AG09309 (cell line): ENCODE results near the gene PTX4.

Source experiments
- DNase-seq: peaks from one replicate; pipeline ENCODE4 v3.0.0-alpha.2; 2010; ENCODE audit warnings: low read depth
- H3K4me3 ChIP-seq: 2 replicates; pipeline ENCODE4 v1.5.1; 2011; ENCODE audit warnings: mild to moderate bottlenecking, low read depth, low read length, moderate library complexity; ENCODE audit not compliant: control insufficient read depth
- TF ChIP-seq, protein P1 (sequence below): IDR thresholded peaks from 2 replicates; pipeline ENCODE4 v1.5.1; 2011; ENCODE audit warnings: mild to moderate bottlenecking, low read depth, low read length, inconsistent platforms; ENCODE audit not compliant: insufficient read depth, control insufficient read depth; ENCODE audit errors: missing control alignments

PTX4 gene

GRCh38 chr16:1511662-1512569, 23.2 kb upstream of the PTX4 start:
- H3K4me3 ChIP-seq: no peak overlapping the region
- no peak for DNase-seq
- TF ChIP-seq, protein P1, sequence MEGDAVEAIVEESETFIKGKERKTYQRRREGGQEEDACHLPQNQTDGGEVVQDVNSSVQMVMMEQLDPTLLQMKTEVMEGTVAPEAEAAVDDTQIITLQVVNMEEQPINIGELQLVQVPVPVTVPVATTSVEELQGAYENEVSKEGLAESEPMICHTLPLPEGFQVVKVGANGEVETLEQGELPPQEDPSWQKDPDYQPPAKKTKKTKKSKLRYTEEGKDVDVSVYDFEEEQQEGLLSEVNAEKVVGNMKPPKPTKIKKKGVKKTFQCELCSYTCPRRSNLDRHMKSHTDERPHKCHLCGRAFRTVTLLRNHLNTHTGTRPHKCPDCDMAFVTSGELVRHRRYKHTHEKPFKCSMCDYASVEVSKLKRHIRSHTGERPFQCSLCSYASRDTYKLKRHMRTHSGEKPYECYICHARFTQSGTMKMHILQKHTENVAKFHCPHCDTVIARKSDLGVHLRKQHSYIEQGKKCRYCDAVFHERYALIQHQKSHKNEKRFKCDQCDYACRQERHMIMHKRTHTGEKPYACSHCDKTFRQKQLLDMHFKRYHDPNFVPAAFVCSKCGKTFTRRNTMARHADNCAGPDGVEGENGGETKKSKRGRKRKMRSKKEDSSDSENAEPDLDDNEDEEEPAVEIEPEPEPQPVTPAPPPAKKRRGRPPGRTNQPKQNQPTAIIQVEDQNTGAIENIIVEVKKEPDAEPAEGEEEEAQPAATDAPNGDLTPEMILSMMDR: no peak

- DNase-seq: no peak
- H3K4me3 ChIP-seq: no peak overlapping the region
- TF ChIP-seq, protein P1: no peak
These were observed 22.2 kb upstream of the PTX4 start for GRCh38 chr16:1510941-1511351.

DNA sequence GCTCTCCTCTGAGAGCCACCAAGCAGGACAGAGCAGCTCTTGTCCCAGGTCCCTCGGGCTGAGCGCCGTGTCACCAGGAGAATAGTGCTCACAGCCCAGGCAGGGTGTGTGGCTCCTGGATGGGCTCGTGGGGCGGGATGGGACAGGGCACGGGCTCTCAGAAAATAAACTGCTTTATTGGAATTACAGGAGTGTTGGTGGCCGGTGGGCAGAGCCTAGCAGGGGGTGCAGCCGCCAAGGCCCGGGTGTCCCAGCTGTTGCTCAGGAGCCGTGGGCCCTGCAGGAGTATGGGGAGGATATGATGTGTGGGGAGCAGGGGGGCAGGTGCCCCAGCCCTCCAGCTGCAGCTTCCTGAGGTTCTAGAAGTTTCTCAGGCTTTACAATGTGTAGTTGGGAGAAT, 21.5 kb upstream of the PTX4 start:
- TF ChIP-seq, protein P1: no peak
- no peak overlapping the region for H3K4me3 ChIP-seq
- no peak for DNase-seq

DNA sequence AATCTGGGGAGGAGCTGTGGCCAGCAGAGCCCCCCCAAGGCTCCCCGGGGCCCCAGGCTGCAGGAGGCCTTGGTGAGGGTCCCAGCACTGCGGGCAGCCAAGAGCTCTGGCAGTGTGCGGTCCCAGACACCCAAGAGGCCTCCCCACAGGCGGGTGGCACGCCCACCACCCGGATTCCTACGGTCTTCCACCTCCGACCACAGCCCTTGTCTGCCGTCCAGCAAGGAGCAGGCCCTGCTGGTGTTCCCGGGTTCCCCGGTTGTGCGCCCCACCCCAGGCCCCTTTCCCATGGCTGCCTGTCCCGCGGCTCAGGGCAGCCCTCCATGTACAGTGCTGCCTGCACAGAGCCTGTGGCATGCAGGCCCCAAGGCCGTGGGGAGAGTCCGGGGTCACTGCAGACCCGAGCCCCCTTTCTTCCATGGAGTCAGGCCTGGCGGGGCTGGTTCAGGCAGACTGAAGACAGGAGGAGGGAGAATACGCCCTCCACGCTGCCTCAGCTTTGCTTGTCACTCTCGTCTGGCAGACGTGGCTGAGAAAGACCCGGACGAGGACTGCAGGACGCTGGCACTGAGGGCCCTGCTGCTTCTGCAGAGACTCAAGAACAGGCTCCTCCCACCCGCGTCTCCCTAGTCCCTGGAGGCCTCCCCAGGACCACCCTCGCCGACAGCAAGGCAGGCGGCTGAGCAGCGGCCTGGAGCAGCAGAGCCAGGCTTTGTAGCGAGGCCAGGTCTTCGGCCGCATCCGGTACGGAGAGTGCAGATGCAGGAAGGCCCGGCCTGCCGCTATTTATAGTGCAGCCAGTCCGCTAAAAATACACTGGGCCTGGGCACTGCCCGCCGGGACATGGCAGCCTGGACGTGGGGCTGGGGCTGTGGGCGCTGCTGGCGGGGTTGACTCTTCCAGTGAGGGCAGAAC, 20.8 kb upstream of the PTX4 start:
- no peak overlapping the region for H3K4me3 ChIP-seq

DNA sequence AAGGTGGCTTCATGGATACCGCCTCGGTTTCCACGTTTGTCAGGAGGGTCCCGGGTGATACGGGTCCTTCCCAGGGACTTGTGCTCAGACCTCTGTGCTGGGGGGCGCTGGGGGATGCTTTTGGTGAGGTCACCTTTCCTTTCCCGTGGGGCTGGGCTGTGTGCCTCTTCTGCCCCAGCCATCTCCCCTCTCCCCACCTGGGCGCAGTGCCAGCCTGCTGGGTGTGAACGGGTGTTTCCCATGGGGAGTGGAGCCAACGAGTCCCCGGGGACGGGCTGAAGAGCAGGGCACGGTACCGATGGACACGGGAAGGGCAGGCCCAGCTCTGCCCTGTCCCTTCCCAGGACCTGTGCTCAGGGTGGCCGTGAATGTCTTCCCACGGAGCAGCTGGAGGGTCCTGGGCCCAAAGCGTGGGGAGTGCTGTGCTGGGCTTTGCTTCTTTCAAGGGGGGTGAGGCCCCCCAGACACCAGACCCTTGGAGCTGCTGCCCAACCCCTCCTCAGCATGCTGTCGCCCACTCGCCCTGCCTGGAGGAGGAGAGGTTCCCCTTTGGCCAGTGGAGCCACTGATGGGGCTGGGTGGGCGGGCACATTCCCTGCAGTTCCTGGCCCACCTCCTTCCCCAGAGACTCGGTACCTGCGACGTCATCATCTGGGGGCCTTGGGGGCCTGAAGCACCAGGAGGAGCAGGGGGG, 19.9 kb upstream of the PTX4 start:
- DNase-seq: no peak
- TF ChIP-seq, protein P1: no peak

More for the DNA sequence above, 20.8 kb upstream of the PTX4 start:
- no peak for DNase-seq
- TF ChIP-seq, protein P1: no peak

More for the DNA sequence above, 19.9 kb upstream of the PTX4 start:
- H3K4me3 ChIP-seq: no peak overlapping the region
